Dermis microvascular lymphatic vessel endothelial cell (primary cell): ENCODE results near the gene WDR53. TPM values are rescaled to one million over a fixed set of nuclear protein-coding genes. Genes with fewer than 3 reads are reported as not detected.
A peak's percentile ranks its signal among the peaks of the same experiment; 100 is the strongest.
"Not testable (repeated sequence)": the region's sequence is repeated elsewhere in the genome, so short reads cannot be mapped to it uniquely, and the experiment has no call there.

Experiments used
- DNase-seq, 2 donors: peaks; one replicate each; pipeline versions ENCODE4 v3.0.0 to v3.0.0-alpha.2; 2010; ENCODE audit warnings: low read depth in 2 of 2
- total RNA-seq: library from RNA; depleted of rRNA; stranded (reverse); fragments of >200 nt; gene quantifications from 2 replicates; pipeline ENCODE4 v1.2.1, GENCODE V29; 2014

The WDR53 gene
- total RNA-seq, 1 donor from 2014 or later = 6.8 TPM

DNA sequence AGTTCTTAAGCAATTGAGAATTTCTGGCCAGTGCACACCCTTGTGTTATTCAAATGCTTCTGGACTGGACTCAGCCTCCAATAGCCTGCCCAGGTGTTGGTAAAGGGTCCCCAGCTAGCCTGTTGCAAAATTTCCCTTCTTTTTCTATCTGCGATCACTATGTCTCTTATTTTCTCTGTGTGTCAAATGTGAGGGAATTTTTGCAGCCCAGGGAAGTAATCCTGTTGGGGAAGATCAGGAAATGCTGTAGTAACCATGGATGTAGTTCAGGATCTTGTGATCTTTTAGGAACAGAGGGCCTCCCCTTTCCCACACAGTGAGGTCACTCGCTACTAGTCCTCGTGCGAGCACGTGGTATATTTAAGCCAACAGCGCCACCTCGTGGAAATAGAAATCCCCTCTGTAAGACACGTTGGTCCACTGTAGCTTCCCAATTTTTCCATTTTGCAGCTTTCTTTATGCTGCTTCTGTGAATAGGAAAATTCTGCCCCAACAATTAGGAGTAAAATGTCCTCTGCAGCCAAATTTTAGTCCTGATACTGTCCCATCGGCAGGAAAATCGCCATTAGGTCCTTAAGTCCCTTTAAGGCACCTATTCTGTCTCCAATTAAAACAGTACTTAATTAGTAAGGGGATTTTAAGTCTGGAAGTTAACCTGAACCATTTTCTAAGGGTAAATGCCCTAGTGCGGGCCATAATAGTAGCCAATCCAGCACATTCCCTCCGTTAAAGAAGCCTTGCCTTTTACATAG lies 49.2 kb downstream of the WDR53 start:
- DNase-seq = peak; percentile 55 to 80

DNA sequence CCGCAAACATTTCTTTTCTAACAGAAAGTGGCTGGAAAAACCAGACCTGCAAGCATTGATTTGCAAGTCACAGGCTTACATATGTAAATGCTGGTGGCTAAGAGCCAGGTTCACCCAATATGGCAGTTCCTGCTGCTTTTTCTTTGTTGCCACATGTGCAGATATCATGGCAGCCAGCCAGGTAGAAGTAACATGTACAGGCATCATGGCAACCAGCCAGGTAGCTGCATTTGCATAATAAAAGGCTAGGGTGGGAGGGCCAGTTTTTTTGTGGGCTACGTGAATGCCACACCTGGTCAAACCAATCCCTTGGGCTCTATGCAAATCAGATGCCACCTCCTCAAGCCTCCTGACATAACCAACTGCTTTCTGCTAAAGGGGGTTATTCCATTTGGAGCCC lies 50.4 kb downstream of the WDR53 start:
- no peak for DNase-seq

- no peak for DNase-seq
Measured at GRCh38 chr3:196517162-196517800, 51.1 kb downstream of the WDR53 start.

- DNase-seq = no peak
Measured at GRCh38 chr3:196514913-196515621, 53.3 kb downstream of the WDR53 start, which contains the start of gene SMCO1. SMCO1 (minus strand) TSS chr3:196515346; CDS start chr3:196515209, 137 bp downstream.

DNA sequence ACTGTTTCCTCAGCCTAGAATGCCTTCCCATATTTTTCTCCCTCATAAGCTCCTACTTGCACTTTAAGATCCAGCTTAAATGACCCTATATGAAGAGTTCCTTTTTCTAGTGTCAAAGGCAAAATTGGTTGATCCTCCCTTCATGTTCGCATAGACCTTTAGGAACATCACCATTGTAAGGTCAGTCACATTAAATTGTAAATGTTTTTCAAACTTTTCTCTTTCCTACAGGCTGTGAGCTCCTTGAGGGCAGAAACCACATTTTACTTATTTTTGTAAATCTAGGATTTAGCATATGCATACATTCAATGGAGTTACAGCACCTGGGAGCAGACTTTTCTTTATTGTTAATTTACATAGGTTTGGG lies 54.0 kb downstream of the WDR53 start:
- no peak for DNase-seq

- DNase-seq = no peak
Measured at GRCh38 chr3:196513697-196514349, 54.5 kb downstream of the WDR53 start.

- DNase-seq = not testable (repeated sequence)
Measured at GRCh38 chr3:196511646-196512425, 56.5 kb downstream of the WDR53 start.

DNA sequence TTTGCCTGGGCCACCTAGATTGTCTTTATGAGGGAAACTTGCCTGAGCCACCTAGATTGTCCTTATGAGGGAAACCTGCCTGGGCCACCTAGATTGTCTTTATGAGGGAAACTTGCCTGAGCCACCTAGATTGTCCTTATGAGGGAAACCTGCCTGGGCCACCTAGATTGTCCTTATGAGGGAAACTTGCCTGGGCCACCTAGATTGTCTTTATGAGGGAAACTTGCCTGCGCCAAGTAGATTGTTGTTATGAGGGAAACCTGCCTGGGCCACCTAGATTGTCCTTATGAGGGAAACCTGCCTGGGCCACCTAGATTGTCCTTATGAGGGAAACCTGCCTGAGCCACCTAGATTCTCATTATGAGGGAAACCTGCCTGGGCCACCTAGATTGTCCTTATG lies 57.2 kb downstream of the WDR53 start:
- not testable (repeated sequence) for DNase-seq

GRCh38 chr3:196506687-196507086 lies 61.7 kb downstream of the WDR53 start:
- DNase-seq = no peak

DNA sequence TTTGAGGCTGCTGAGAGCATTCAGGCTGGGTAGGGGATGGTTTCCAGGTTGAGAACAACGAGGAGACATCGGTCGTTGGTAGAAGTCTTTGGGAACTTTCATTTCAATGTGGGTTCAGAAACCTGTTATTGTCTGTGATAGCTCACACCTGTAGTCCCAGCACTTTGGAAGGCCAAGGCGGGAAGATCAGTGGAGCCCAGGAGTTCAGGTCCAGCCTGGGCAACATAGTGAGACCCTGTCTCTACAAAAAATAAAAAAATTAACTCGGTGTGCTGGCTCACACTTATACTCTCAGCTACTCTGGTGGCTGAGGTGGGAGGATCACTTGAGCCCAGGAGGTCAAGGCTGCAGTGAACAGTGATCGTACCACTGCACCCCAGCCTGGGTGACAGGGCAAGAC lies 63.8 kb downstream of the WDR53 start:
- no peak for DNase-seq

Other genes starting within 250 kb of the WDR53 start
- 0.39 and 0.51 TPM in 2 replicates for gene TM4SF19, start 230.2 kb downstream of the WDR53 start, total RNA-seq
- gene UBXN7, start 136.1 kb downstream of the WDR53 start, total RNA-seq = 17.1 and 18.2 TPM in 2 replicates
- 19.5 and 21.2 TPM in 2 replicates for gene RNF168, start 64.8 kb downstream of the WDR53 start, total RNA-seq
- not detected in 2 replicates for gene SMCO1, start 53.2 kb downstream of the WDR53 start, total RNA-seq
- 12.6 and 14.3 TPM in 2 replicates for gene FBXO45, start 106 bp upstream of the WDR53 start, total RNA-seq
- 6.3 and 13.3 TPM in 2 replicates for gene NRROS, start 71.1 kb upstream of the WDR53 start, total RNA-seq
- 5.6 and 6.6 TPM in 2 replicates for gene CEP19, start 143.7 kb upstream of the WDR53 start, total RNA-seq
- gene PIGX, start 143.8 kb upstream of the WDR53 start, total RNA-seq = 29.4 and 31.0 TPM in 2 replicates
- gene PAK2, start 171.3 kb upstream of the WDR53 start, total RNA-seq = 50.3 and 118 TPM in 2 replicates